ENCODE data around the gene NUDCD3.

NUDCD3 gene

DNA sequence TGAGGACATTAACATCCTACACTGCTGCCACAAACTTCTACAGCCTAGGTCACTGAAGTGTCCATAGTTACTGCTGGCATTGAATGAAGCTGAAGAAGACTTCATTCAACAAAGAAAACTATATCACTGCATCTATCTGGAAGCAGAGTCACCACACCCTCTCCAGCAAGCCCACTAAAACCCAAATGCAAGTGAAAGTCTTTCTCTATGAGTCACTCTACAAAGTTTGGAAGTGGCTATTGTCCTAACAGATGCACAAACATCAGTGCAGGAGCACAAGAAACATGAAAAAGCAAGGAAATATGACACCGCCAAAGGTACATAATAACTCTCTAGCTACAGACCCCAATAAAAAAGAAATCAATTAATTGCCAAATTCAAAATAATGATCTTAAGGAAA is 121.6 kb downstream of the NUDCD3 start:
- Histone ChIP-seq H3K36me3 (ENCODE audit: control insufficient read depth, insufficient read depth, low read length, severe bottlenecking) (no peaks in the 10 kb centered on the region), H3K27me3 (replicated peaks; ENCODE audit: control insufficient read depth, insufficient read depth, low read length) (no peaks in the 10 kb centered on the region), H3K4me1 (ENCODE audit: control insufficient read depth, insufficient read depth, low read length) (peaks cover 22% of the 10 kb centered on the region), H3K9ac (ENCODE audit: low read length) (no peak overlapping the region), H3K4me3 (ENCODE audit: low read length) (no peak overlapping the region), H3K9me3 (ENCODE audit: control insufficient read depth, low read length) (no peaks in the 10 kb centered on the region)
- no peak for DNase-seq (ENCODE audit: low read depth)

- Histone ChIP-seq H3K4me1 (ENCODE audit: control insufficient read depth, insufficient read depth, low read length) (peaks cover 19% of the 10 kb centered on the region), H3K9me3 (ENCODE audit: control insufficient read depth, low read length) (no peaks in the 10 kb centered on the region), H3K27me3 (replicated peaks; ENCODE audit: control insufficient read depth, insufficient read depth, low read length) (no peaks in the 10 kb centered on the region), H3K36me3 (ENCODE audit: control insufficient read depth, insufficient read depth, low read length, severe bottlenecking) (no peaks in the 10 kb centered on the region), H3K9ac (ENCODE audit: low read length) (no peak overlapping the region), H3K4me3 (ENCODE audit: low read length) (no peak overlapping the region)
- DNase-seq (ENCODE audit: low read depth) = no peak
Observed at GRCh38 chr7:44368455-44368854, 122.0 kb downstream of the NUDCD3 start.

- no peak for DNase-seq (ENCODE audit: low read depth)
Observed at GRCh38 chr7:44367475-44368043, 122.9 kb downstream of the NUDCD3 start.

GRCh38 chr7:44366986-44367385 is 123.5 kb downstream of the NUDCD3 start:
- H3K9ac ChIP-seq (ENCODE audit: low read length) = no peak overlapping the region
- no peak overlapping the region for H3K4me3 ChIP-seq (ENCODE audit: low read length)
- no peaks in the 10 kb centered on the region for H3K9me3 ChIP-seq (ENCODE audit: control insufficient read depth, low read length)
- H3K4me1 ChIP-seq (ENCODE audit: control insufficient read depth, insufficient read depth, low read length) = peaks cover 6% of the 10 kb centered on the region
- no peaks in the 10 kb centered on the region for H3K27me3 ChIP-seq (replicated peaks; ENCODE audit: control insufficient read depth, insufficient read depth, low read length)
- DNase-seq (ENCODE audit: low read depth) = no peak
- no peaks in the 10 kb centered on the region for H3K36me3 ChIP-seq (ENCODE audit: control insufficient read depth, insufficient read depth, low read length, severe bottlenecking)

More at GRCh38 chr7:44367475-44368043, 122.9 kb downstream of the NUDCD3 start:
- Histone ChIP-seq H3K27me3 (replicated peaks; ENCODE audit: control insufficient read depth, insufficient read depth, low read length) (no peaks in the 10 kb centered on the region), H3K9ac (ENCODE audit: low read length) (no peak overlapping the region), H3K36me3 (ENCODE audit: control insufficient read depth, insufficient read depth, low read length, severe bottlenecking) (no peaks in the 10 kb centered on the region), H3K4me1 (ENCODE audit: control insufficient read depth, insufficient read depth, low read length) (peaks cover 12% of the 10 kb centered on the region), H3K4me3 (ENCODE audit: low read length) (no peak overlapping the region), H3K9me3 (ENCODE audit: control insufficient read depth, low read length) (no peaks in the 10 kb centered on the region)

GRCh38 chr7:44353668-44354067 is 136.8 kb downstream of the NUDCD3 start:
- H3K27me3 ChIP-seq (replicated peaks; ENCODE audit: control insufficient read depth, insufficient read depth, low read length) = peaks cover 3% of the 10 kb centered on the region
- no peak for DNase-seq (ENCODE audit: low read depth)
- no peaks in the 10 kb centered on the region for H3K36me3 ChIP-seq (ENCODE audit: control insufficient read depth, insufficient read depth, low read length, severe bottlenecking)
- no peak overlapping the region for H3K4me3 ChIP-seq (ENCODE audit: low read length)
- H3K4me1 ChIP-seq (ENCODE audit: control insufficient read depth, insufficient read depth, low read length) = no peaks in the 10 kb centered on the region
- H3K9ac ChIP-seq (ENCODE audit: low read length) = no peak overlapping the region
- H3K9me3 ChIP-seq (ENCODE audit: control insufficient read depth, low read length) = peaks cover 37% of the 10 kb centered on the region

GRCh38 chr7:44348851-44349781 is 141.3 kb downstream of the NUDCD3 start:
- Histone ChIP-seq H3K27me3 (replicated peaks; ENCODE audit: control insufficient read depth, insufficient read depth, low read length) (peaks cover 4% of the 10 kb centered on the region), H3K9me3 (ENCODE audit: control insufficient read depth, low read length) (peaks cover 13% of the 10 kb centered on the region), H3K9ac (ENCODE audit: low read length) (no peak overlapping the region), H3K36me3 (ENCODE audit: control insufficient read depth, insufficient read depth, low read length, severe bottlenecking) (no peaks in the 10 kb centered on the region), H3K4me1 (ENCODE audit: control insufficient read depth, insufficient read depth, low read length) (no peaks in the 10 kb centered on the region), H3K4me3 (ENCODE audit: low read length) (no peak overlapping the region)
- no peak for DNase-seq (ENCODE audit: low read depth)

- DNase-seq (ENCODE audit: low read depth) = no peak
- no peaks in the 10 kb centered on the region for H3K4me1 ChIP-seq (ENCODE audit: control insufficient read depth, insufficient read depth, low read length)
- peaks cover 4% of the 10 kb centered on the region for H3K27me3 ChIP-seq (replicated peaks; ENCODE audit: control insufficient read depth, insufficient read depth, low read length)
- H3K4me3 ChIP-seq (ENCODE audit: low read length) = no peak overlapping the region
- H3K9ac ChIP-seq (ENCODE audit: low read length) = no peak overlapping the region
- H3K36me3 ChIP-seq (ENCODE audit: control insufficient read depth, insufficient read depth, low read length, severe bottlenecking) = no peaks in the 10 kb centered on the region
- H3K9me3 ChIP-seq (ENCODE audit: control insufficient read depth, low read length) = peaks cover 10% of the 10 kb centered on the region
Observed at GRCh38 chr7:44348300-44348699, 142.2 kb downstream of the NUDCD3 start.

DNA sequence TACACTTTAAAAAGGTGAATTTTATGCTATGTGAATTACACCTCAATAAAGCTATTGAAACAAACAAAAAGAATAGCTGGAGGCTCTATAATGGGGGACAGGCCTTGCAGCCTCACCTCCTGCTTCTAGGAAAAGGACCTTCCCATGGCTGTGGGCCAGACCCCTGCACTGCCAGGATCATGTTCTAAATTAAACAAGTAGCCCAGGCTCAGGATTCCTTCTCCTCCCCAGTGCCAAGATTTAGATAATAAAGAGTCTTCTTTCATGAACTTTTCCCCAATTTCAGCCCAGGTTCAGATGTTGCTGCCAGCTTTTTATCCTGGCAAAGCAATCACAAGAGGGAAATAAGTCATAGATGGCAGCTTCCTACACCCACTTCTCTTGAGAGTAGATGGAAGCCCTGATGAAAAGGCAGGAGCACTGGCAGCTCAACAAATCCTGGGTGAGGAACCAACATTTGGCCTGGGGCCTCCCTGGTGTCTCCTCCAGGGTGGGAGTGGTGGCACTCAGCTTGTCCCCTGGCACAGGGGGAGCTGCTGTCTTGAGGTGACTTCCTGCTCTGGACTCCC is 142.8 kb downstream of the NUDCD3 start:
- no peak for DNase-seq (ENCODE audit: low read depth)
- Histone ChIP-seq H3K27me3 (replicated peaks; ENCODE audit: control insufficient read depth, insufficient read depth, low read length) (peaks cover 4% of the 10 kb centered on the region), H3K9me3 (ENCODE audit: control insufficient read depth, low read length) (peaks cover 16% of the 10 kb centered on the region), H3K4me3 (ENCODE audit: low read length) (no peak overlapping the region), H3K4me1 (ENCODE audit: control insufficient read depth, insufficient read depth, low read length) (no peaks in the 10 kb centered on the region), H3K36me3 (ENCODE audit: control insufficient read depth, insufficient read depth, low read length, severe bottlenecking) (no peaks in the 10 kb centered on the region), H3K9ac (ENCODE audit: low read length) (no peak overlapping the region)

DNA sequence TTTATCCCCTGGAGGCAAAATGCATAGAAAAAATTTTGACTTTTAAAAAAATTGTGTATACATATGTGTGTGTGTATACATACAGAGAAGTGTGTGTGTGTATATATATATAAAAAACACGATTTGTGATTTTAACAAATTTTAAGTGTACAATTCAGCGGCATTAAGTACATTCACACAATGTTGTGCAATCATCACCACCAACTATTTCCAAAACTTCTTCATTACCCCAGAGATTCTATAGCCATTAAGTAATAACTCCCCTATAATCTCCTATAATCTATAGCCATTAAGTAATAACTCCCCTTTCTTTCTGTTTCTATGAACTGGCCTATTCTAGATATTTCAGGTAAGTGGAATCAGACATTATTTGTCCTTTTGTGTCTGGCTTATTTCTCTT is 144.4 kb downstream of the NUDCD3 start:
- Histone ChIP-seq H3K36me3 (ENCODE audit: control insufficient read depth, insufficient read depth, low read length, severe bottlenecking) (no peaks in the 10 kb centered on the region), H3K4me1 (ENCODE audit: control insufficient read depth, insufficient read depth, low read length) (no peaks in the 10 kb centered on the region), H3K9ac (ENCODE audit: low read length) (no peak overlapping the region), H3K9me3 (ENCODE audit: control insufficient read depth, low read length) (peaks cover 14% of the 10 kb centered on the region), H3K4me3 (ENCODE audit: low read length) (no peak overlapping the region), H3K27me3 (replicated peaks; ENCODE audit: control insufficient read depth, insufficient read depth, low read length) (peaks cover 4% of the 10 kb centered on the region)
- DNase-seq (ENCODE audit: low read depth) = no peak

- H3K9me3 ChIP-seq (ENCODE audit: control insufficient read depth, low read length) = peaks cover 21% of the 10 kb centered on the region
- no peak overlapping the region for H3K4me3 ChIP-seq (ENCODE audit: low read length)
- H3K9ac ChIP-seq (ENCODE audit: low read length) = no peak overlapping the region
- no peak for DNase-seq (ENCODE audit: low read depth)
- H3K36me3 ChIP-seq (ENCODE audit: control insufficient read depth, insufficient read depth, low read length, severe bottlenecking) = no peaks in the 10 kb centered on the region
- H3K4me1 ChIP-seq (ENCODE audit: control insufficient read depth, insufficient read depth, low read length) = no peaks in the 10 kb centered on the region
- H3K27me3 ChIP-seq (replicated peaks; ENCODE audit: control insufficient read depth, insufficient read depth, low read length) = peaks cover 4% of the 10 kb centered on the region
Observed at GRCh38 chr7:44341401-44341800, 149.1 kb downstream of the NUDCD3 start.

GRCh38 chr7:44338600-44338999 is 151.9 kb downstream of the NUDCD3 start:
- no peaks in the 10 kb centered on the region for H3K27me3 ChIP-seq (replicated peaks; ENCODE audit: control insufficient read depth, insufficient read depth, low read length)
- no peak overlapping the region for H3K9ac ChIP-seq (ENCODE audit: low read length)
- H3K4me3 ChIP-seq (ENCODE audit: low read length) = no peak overlapping the region
- peaks cover 22% of the 10 kb centered on the region for H3K9me3 ChIP-seq (ENCODE audit: control insufficient read depth, low read length)
- H3K36me3 ChIP-seq (ENCODE audit: control insufficient read depth, insufficient read depth, low read length, severe bottlenecking) = no peaks in the 10 kb centered on the region
- no peak for DNase-seq (ENCODE audit: low read depth)
- peaks cover 8% of the 10 kb centered on the region for H3K4me1 ChIP-seq (ENCODE audit: control insufficient read depth, insufficient read depth, low read length)

Measured in adipocyte (in vitro differentiated cells).